NCI-H2196 treated with DMSO at 0.1 percent for 48 hours (cell line): ENCODE data around the gene PPP3CA.
"Not testable (repeated sequence)": the region's sequence is repeated elsewhere in the genome, so short reads cannot be mapped to it uniquely, and the experiment has no call there.

ENCODE experiments used
- DNase-seq: peaks from one replicate; lab custom pipeline; 2025; ENCODE audit not compliant: unreplicated experiment; lab: John Stamatoyannopoulos, UW

The PPP3CA gene

GRCh38 chr4:101104312-101105052, 242.8 kb downstream of the PPP3CA start:
- no peak for DNase-seq

GRCh38 chr4:101103381-101104142, 243.8 kb downstream of the PPP3CA start:
- no peak for DNase-seq

- peak; percentile 35 for DNase-seq
Observed at GRCh38 chr4:101102114-101102742, 245.1 kb downstream of the PPP3CA start.

GRCh38 chr4:101101072-101101471, 246.3 kb downstream of the PPP3CA start:
- DNase-seq = no peak

- DNase-seq = no peak
Observed at GRCh38 chr4:101098666-101099400, 248.5 kb downstream of the PPP3CA start.

GRCh38 chr4:101092609-101093008, 254.7 kb downstream of the PPP3CA start:
- not testable (repeated sequence) for DNase-seq

GRCh38 chr4:101089168-101089567, 258.2 kb downstream of the PPP3CA start:
- DNase-seq = no peak

GRCh38 chr4:101086801-101087586, 260.3 kb downstream of the PPP3CA start:
- DNase-seq = no peak

- DNase-seq = no peak
Observed at GRCh38 chr4:101083131-101083530, 264.2 kb downstream of the PPP3CA start.

- DNase-seq = no peak
Observed at GRCh38 chr4:101081695-101082369, 265.5 kb downstream of the PPP3CA start.

- DNase-seq = no peak
Observed at GRCh38 chr4:101081166-101081565, 266.2 kb downstream of the PPP3CA start.

- DNase-seq = no peak
Observed at GRCh38 chr4:101078950-101079349, 268.4 kb downstream of the PPP3CA start.

- no peak for DNase-seq
Observed at GRCh38 chr4:101076032-101076431, 271.3 kb downstream of the PPP3CA start.

- no peak for DNase-seq
Observed at GRCh38 chr4:101075536-101075935, 271.8 kb downstream of the PPP3CA start.

- no peak for DNase-seq
Observed at GRCh38 chr4:101074326-101074725, 273.0 kb downstream of the PPP3CA start.

- no peak for DNase-seq
Observed at GRCh38 chr4:101071241-101071640, 276.1 kb downstream of the PPP3CA start.

GRCh38 chr4:101068115-101068514, 279.2 kb downstream of the PPP3CA start:
- DNase-seq = no peak

GRCh38 chr4:101067383-101067782, 279.9 kb downstream of the PPP3CA start:
- no peak for DNase-seq

GRCh38 chr4:101066626-101067170, 280.6 kb downstream of the PPP3CA start:
- no peak for DNase-seq
